Testis (tissue), 2 donors: ENCODE data around the gene LYST.

Source experiments
- POLR2A ChIP-seq: fragments of 450-650 bp; IDR thresholded peaks from one replicate; pipeline ENCODE4 v1.6.1; 2017; ENCODE audit warnings: antibody characterized with exemption, mild to moderate bottlenecking, moderate library complexity
- TF ChIP-seq, protein P1 (sequence below), 3 experiments: fragments of 450-650 bp in 2 of 3; fragments of 200-600 bp in 1 of 3; sonication (generic) in 1 of 3; IDR thresholded peaks; one replicate each; pipeline ENCODE4 v1.5.1; 2016 to 2019; ENCODE audit warnings: antibody characterized with exemption in 3 of 3, mild to moderate bottlenecking in 2 of 3, moderate library complexity in 1 of 3

- TF ChIP-seq, protein P1, sequence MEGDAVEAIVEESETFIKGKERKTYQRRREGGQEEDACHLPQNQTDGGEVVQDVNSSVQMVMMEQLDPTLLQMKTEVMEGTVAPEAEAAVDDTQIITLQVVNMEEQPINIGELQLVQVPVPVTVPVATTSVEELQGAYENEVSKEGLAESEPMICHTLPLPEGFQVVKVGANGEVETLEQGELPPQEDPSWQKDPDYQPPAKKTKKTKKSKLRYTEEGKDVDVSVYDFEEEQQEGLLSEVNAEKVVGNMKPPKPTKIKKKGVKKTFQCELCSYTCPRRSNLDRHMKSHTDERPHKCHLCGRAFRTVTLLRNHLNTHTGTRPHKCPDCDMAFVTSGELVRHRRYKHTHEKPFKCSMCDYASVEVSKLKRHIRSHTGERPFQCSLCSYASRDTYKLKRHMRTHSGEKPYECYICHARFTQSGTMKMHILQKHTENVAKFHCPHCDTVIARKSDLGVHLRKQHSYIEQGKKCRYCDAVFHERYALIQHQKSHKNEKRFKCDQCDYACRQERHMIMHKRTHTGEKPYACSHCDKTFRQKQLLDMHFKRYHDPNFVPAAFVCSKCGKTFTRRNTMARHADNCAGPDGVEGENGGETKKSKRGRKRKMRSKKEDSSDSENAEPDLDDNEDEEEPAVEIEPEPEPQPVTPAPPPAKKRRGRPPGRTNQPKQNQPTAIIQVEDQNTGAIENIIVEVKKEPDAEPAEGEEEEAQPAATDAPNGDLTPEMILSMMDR (IDR thresholded peaks at IDR 0.05), result no peak
- TF ChIP-seq POLR2A, result no peak
Measured at GRCh38 chr1:235739124-235739523, 127.6 kb downstream of the LYST start.
